ENCODE data around the gene TPT1.
"Not testable (repeated sequence)": the region's sequence is repeated elsewhere in the genome, so short reads cannot be mapped to it uniquely, and the experiment has no call there.

Gene TPT1

DNA sequence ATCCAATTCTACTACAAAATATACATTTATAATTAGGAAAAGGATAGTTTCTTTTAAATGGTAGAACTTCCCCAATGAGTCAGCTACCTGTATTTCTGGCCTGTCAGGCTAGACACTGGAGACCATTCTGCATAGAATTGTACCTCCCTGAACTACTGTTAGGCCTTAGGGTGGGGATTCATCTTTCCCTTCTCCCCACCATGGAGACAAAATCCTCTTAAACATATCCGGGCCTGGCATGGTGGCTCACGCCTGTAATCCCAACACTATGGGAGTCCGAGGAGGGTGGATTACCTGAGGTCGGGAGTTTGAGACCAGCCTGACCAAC lies 24.5 kb upstream of the TPT1 start:
- DNase-seq = no peak

DNA sequence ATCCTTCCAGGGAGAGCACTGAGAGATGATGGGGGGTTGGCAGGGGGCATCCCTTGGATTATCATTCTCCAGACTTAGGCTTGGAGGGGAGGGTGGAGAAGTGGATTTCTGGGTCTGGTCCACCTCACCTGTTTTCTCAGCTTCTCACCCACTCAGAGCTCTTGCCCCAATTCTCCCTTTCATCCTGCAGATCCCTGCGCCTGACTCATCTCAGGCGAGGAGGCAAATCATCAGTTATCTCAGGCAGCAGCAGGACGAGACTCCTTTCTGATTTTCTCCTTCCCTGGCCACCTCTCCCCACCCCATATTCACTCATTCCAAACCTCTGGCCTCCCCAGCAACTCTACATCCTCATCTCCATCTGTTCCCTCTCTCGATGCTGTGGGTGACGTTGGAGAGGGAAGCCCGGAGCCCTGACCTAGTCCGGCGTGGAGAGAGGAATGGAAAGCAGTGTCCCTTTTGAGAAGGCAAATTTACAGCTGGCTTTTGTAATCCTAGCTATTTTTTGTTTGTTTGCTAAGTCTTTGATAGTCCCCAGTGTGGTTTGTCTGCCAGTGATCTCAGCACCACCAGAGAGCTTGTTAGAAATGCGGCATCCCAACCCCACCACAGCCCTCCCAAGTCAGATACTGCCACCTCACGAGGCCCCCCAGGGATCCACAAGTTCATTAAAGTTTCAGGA lies 24.0 kb upstream of the TPT1 start:
- no peak for DNase-seq

DNA sequence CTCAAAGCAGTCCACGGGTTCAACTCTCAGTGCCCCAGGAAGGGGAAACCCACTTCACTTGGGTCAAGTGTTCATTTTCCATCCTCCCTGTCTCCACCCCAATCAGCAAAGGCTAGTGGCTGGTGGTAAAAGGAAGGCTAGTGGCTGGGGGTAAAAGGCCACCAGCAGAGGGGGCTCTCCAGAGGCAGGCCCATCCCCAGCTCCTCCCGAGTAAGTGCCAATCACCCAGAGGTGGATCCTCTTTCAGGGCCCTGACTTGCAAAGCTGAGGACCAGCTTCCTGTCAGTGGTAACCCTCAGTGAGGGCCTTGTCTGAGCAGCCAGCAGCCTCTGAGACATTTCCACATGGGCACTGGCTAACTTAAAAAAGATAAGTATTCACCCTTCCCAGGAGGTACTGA lies 22.0 kb upstream of the TPT1 start:
- no peak for DNase-seq

DNA sequence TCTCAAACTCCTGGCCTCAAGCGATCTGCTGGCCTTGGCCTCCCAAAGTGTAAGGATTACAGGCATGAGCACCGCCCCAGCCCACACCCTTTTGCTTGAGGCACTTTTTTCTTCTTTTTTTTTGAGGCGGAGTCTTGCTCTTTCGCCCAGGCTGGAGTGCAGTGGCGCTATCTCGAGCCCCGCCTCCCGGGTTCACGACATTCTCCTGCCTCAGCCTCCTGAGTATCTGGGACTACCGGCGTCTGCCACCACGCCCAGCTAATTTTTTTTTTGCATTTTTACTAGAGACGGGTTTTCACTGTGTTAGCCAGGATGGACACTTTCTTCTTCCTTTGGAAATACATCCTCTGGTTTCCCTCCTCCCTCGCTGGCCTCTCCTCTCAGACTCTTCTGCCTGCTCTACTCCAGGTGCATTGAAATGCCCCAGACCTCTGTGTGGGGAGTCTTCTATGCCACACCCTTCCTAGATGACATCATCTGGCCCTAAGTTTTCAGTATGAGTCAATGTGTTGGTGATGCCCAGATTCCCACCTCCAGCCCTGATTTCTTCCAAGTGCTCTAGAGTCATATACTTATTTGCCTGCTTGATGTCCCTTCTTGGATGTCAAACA lies 20.7 kb upstream of the TPT1 start:
- DNase-seq = no peak

DNA sequence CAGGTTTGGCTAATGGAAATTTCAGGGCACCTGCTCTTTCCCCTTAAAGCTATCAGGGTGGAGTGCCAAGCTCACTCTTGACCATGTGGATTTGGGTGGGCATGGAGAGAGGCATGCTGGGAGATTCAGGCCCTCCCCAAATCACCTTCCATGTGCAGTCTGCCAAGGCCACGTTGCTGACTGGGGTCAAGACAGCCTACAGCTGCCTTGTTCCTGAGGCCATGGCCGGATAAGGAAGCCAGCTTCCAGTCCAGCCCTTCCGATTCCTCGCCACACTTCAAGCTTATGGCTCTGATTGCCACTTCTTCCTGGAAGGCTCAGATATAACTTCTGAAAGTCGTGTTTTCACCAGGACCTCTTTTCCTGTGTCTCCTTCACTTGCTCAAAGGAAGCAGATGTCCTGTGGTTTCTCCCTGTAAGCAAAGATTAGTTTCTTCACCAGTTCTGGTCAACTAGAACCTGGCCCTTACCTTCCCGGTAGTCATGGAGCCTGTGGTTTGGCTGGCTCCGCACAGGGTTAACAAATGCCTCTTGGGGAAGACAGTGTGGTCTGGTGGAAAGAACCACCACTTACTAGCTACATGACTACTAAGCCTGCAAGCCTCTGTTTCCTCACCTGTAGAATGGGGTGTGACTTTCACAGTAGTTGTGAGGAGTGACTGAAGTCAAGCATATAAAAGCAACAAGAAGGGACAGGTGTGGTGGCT lies 16.1 kb upstream of the TPT1 start:
- DNase-seq = no peak

DNA sequence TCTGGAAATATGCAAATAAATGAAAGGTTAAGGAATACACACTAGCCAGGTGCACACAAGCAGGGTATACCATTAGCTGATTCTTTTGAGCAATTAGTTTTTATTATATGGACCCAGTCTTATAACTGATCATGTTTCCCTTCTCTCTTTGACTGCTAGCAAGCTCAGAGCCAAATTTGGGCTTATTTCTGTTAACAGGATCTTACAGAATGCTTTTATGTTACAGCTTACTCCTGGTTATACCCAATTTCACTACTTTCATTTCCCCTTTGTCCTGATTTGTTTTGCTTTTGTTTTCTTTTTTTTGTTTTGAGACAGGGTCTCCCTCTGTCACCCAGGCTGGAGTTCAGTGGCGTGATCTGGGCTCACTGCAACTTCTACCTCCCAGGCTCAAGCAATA lies 12.9 kb upstream of the TPT1 start:
- DNase-seq = no peak

DNA sequence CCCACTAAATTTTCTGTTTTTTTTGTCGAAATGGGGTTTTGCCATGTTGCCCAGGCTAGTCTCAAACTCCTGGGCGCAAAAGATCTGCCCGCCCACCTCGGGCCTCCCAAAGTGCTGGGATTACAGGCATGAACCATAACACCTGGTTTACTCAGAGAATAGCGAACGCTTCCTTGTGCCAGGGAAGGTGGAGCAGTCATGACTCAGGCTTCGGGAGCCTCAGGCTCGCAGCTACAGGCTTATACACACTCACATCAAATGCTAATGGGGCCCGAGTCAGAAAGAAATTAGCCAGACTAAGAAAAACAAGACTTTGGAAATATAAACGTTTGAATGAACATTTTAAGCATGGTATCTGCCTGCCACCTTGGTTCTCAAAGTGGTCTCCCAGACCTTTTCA lies 11.0 kb upstream of the TPT1 start:
- DNase-seq = no peak

DNA sequence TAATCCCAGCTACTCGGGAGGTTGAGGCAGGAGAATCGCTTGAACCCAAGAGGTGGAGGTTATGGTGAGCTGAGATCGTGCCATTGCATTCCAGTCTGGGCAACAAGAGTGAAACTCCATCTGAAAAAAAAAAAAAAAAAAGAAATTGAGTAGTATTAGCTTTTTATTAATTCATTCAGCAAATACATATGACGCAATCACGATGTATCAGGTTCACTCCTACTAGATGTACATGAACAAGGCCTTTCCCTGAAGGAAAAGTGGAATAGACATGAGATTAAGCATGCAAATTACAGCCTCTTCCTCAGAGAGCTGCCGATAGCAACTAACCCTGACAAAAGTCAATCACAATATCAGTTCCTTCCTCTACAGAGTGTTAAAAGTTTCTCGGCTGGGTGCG lies 9.2 kb upstream of the TPT1 start:
- no peak for DNase-seq

DNA sequence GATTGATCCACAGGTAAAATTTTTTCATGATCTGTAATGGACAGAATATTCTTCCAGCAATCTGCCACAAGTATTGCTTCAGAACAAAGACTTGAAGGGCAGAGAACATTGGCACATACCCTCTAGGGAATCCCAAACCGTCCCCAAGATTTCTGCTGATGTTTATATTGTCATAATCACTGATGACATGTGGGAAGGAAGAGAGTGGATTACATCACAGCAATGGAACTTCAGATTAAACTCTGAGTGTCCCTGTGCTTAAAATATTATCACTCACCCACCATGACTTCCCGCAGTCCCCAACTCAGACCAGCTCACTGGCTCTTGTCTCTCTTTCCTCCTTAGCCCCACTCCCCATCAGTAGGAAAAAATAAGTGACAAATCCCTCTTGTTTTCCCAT lies 8.5 kb upstream of the TPT1 start:
- no peak for DNase-seq

DNA sequence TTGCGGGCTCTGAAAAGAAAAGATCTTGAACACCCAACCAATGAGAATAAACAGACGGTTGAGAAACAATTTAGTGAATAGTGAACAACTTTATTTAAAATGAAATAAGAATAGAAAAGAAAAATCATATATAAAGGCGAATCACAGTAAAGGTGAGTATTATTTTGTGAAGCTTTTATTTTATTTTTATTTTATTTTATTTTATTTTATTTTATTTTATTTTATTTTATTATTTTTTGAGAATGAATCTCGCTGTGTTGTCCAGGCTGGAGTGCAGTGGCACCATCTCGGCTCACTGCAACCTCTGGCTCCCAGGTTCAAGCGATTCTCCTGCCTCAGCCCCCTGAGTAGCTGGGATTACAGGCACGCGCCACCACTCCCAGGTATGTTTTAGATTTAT lies 3.1 kb upstream of the TPT1 start:
- not testable (repeated sequence) for DNase-seq

DNA sequence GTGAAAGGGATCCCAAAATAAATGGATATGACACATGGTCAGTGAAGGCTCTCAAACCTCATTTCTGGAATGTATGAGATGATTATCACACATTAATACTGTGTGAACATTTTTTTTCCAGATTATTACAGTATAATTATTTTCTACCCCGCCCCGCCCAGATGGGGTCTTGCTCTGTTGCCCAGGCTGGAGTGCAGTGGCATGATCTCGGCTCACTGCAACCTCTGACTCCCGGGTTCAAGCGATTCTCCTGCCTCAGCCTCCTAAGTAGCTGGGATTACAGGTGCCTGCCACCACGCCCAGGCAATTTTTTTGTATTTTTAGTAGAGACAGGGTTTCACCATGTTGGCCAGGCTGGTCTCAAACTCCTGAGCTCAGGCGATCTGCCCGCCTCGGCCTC lies 2.1 kb upstream of the TPT1 start:
- DNase-seq = not testable (repeated sequence)

DNA sequence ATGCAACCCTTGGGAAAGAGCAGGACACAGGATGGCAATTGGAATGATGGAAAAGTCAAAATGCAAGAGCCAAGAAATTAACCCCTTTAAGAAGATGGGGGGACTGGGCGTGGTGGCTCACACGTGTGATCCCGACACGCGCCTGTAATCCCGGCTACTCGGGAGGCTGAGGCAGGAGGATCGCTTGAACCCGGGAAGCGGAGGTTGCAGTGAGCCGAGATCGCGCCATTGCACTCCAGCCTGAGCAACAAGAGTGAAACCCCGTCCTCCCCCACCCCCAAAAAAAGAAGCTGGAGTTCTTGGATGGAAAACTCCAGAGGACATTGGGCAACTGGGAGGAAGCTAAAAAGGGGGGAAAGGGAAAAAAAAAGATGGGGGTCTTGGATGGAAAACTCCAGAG lies 1.7 kb upstream of the TPT1 start:
- not testable (repeated sequence) for DNase-seq

DNA sequence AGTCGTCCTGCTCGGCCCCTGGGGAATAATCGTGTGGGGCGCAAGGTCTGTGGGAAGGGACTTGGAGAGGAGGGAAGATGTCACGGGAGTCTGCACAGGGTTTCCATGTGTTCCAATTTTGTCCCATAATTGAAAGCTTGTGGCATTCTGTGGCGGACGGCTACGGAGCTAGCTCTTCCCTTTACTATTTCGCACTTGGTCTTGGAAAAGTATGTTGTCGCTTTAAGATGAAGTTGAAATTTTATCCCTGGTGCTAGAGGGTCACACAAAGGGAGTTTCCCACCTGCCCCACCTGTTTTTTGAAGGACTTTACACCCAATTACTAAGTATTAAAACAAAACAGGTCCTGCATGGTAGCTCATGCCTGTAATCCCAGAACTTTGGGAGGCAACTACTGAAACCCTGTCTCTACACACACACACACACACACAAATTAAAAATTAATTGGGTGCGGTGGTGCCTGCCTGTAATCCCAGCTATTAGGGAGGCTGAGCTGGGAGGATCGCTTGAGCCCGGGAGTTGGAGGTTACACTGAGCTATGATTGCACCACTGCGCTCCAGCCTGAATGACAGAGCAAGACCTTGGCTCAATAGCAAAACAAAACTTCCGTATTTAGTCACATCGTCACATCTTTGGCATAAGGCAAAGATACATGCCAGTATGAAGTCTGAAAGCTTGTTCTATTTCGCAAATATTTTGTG lies 967 bp upstream of the TPT1 start:
- no peak for DNase-seq

DNA sequence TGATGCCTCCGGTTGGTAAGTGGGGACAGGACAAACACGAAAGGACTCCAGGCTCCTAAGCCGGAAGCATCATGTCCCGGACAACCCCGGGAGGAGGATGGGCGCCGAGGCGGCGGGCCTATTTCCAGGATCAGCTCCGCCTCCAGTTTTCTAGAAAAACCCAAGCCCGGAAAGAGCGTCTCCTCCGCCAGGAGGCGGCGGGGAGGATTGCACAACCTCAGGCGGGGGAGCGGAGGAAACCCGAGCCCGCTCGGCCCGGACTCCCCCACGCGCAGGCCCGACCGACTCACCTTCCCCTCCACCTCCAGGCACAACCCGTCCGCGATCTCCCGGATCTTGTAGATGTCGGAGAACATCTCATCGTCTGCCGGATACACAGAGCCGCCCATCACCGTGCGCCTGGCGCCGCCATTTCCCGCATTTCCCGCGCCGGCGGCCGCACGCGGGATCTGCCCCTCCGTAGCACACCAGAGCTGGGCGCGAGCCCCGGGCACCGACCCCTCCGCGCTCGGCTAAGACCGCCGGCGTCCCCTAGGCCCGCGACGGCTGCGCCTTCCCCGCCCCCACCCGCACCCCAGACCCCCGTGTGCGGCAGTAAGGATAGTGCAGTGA lies 455 bp downstream of the TPT1 start:
- no peak for DNase-seq

DNA sequence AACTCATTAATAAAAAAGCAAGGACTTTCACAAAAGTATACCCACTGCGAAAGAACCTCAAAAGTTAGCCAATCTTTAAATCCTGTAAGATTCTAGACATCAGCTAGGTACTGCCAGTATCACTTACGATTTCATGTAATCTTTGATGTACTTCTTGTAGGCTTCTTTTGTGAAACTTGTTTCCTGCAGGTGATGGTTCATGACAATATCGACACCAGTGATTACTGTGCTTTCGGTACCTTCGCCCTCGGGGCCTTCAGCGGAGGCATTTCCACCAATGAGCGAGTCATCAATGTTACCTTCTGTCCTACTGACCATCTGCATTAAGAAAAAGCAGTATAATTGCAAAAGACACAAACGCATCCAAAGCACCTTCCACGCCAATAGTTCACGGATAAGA lies 1.1 kb downstream of the TPT1 start:
- DNase-seq = no peak

DNA sequence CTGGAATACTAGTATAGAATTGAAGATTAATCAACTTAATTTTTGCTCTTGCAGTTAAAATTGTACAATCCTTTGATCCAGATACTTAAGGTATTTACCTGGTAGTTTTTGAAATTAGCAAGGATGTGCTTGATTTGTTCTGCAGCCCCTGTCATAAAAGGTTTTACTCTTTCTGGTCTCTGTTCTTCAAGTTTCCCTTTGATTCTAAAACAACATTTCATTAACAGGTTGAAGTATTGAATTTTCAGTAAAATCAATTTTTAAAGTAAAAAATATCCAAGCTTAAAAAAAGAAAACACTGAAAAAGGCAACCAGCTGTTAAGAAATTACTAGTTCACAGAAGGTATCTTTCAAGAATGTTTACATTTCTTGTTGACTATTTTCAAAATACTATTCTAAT lies 1.6 kb downstream of the TPT1 start:
- DNase-seq = no peak

DNA sequence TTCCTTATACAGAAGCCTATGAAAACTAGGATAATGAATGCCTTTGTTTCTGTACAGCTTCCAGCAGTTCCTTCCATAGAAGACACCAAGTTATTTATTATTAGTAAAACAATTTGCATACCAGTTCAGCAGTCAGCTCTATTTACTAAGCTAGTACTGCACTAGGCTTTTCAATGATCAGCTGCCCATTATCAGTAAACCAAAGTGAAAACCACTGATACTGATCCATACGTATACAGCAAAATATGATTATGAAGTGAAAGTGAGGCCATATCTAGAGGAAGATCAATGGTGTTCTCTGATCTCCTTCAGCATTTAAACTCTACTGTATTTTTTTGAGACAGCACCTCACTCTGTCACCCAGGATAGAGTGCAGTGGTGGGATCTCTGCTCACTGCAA lies 3.2 kb downstream of the TPT1 start:
- DNase-seq = no peak

DNA sequence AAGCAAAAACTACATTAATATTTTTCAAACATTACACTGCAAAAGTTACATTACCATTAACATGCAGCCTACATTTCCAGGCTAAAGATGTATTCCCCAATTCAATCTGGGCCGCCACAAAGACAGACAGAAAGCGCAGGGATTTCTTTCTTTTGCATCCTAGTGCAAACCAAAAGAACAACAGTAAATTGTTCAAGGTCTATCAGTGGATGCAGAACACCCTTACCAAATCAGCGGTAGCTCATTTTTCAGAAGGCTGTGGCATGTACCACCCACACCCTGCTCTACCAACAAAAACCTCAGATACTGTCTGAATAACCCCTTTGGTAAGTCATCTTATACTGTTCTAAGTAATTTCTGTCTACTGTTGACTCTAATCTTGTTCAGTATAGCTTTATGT lies 3.6 kb downstream of the TPT1 start:
- no peak for DNase-seq

DNA sequence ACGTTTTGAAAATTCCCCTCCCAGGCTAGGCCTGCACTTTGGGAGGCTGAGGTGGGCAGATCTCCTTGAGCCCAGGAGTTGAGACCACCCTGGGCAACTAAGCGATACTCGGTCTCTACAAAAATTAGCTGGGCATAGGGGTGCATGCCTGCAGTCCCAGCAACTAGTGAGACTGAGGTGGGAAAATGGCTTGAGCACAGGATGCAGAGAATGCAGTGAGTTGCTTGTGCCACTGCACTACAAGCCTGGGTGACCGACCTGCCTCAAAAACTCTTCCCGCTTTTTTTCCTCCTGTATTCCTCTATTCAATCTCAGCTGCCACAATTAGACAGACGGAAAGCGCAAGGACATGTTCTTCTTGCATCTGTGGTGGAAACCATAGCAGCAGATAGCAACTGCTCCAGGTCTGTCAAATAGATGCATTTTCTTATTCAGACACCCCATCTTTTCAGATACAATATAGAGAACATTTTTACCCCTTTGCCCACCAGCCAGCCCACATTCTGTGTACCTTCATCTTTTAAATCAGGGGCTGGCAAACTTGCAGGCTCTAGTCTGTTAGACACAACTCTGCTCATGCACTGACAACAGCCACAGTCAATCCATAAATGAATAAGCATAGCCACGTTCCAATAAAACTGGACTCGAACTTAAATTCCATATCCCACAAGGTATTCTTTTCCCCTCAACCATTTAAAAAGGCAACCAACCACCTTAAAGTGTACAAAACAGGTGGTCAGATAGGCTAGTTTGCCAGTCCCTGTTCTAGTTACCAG lies 4.8 kb downstream of the TPT1 start:
- no peak for DNase-seq

DNA sequence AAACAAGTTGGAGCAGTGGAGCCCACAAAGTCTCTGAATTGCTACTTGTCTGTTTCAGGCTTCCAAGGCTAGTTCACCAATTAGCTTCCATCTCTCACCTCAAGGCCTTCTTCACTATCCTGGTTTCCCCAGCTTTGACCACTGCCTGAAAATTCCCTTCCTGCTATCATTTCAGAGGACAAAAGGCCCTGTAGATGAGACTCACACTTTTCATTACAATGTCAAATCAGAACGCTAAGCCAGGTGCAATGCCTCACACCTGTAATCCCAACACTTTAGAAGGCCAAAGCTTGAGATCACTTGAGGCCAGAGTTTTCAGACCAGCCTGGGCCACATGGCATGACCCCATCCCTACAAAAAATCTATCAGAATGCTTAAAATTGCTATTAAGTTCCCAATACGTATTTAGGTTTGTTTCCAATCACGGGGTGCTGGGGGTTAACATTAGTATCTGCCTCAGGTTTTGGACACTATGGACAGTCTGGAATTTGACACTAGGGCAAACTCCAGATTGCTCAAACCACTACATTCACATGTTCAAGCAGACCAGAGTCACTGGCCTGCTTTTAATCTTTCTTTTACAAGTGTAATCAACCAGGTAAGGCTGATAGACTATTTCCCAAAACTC lies 5.5 kb downstream of the TPT1 start:
- no peak for DNase-seq

DNA sequence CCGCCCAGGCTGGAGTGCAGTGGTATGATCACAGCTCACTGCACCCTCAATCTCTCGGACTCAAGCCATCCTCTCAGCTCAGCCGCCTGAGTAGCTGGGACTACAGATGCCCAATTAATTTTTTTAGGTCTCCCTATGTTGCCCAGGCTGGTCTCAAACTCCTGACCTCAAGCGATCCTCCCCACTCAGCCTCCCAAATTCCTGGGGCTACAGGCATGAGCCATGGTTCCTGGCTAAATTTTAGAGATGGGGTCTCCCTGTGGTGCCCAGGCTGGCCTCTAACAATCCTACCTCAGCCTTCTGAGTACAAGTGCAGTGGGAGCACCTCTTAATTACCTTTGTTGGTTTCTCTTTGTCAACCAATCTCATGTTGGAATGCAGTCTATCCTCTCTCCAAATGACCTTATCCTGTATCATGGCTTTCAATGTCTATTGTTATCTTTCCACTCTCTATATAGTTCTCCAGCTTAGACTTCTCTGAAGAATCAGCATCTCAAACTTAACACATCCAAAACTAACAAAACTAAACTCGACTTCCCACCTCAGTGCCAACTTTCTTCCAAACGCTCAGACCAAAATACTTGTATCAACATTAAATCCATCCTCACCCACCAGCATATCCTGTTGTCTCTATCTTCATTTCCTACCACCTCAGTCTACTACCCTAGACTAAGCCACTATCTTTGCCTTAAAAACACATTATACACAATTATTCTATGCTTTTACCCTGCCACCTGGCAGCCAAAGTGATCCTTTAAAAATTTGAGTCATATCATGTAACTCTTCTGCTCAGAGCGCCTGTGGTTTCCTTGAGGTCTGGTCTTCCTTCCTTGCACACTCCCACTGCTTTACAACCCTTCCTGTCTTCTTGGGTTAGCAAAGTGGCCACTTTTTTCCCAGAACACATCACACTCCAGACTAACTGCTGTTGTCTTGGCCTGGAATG lies 6.7 kb downstream of the TPT1 start:
- DNase-seq = no peak
